ENCODE measurements around the gene JAZF1.

The JAZF1 gene

GRCh38 chr7:28070297-28071055, 110.1 kb downstream of the JAZF1 start:
- no peak overlapping the region for H3K4me3 ChIP-seq (replicated peaks; ENCODE audit: insufficient read depth, low read length)
- DNase-seq (ENCODE audit: low read depth in 1 of 2, low spot score in 1 of 2): no peak
- TF ChIP-seq SPI1 (IDR thresholded peaks at IDR 0.05; ENCODE audit: borderline replicate concordance, low read depth) (no peak), POLR2AphosphoS5 (IDR thresholded peaks at IDR 0.05; ENCODE audit: low read depth) (no peak), GABPA (IDR thresholded peaks at IDR 0.05; ENCODE audit: low read depth) (no peak), REST (IDR thresholded peaks at IDR 0.05; ENCODE audit: insufficient replicate concordance, low read depth) (no peak)
- TF ChIP-seq, protein P1, sequence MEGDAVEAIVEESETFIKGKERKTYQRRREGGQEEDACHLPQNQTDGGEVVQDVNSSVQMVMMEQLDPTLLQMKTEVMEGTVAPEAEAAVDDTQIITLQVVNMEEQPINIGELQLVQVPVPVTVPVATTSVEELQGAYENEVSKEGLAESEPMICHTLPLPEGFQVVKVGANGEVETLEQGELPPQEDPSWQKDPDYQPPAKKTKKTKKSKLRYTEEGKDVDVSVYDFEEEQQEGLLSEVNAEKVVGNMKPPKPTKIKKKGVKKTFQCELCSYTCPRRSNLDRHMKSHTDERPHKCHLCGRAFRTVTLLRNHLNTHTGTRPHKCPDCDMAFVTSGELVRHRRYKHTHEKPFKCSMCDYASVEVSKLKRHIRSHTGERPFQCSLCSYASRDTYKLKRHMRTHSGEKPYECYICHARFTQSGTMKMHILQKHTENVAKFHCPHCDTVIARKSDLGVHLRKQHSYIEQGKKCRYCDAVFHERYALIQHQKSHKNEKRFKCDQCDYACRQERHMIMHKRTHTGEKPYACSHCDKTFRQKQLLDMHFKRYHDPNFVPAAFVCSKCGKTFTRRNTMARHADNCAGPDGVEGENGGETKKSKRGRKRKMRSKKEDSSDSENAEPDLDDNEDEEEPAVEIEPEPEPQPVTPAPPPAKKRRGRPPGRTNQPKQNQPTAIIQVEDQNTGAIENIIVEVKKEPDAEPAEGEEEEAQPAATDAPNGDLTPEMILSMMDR (IDR thresholded peaks at IDR 0.05; ENCODE audit: insufficient read depth, low read length): no peak
- no peaks in the 10 kb centered on the region for H3K27me3 ChIP-seq (ENCODE audit: insufficient read depth, poor library complexity, severe bottlenecking)
- H3K27ac ChIP-seq (replicated peaks): no peak overlapping the region

- no peak overlapping the region for H3K4me3 ChIP-seq (replicated peaks; ENCODE audit: insufficient read depth, low read length)
- H3K27me3 ChIP-seq (ENCODE audit: insufficient read depth, poor library complexity, severe bottlenecking): no peaks in the 10 kb centered on the region
- H3K27ac ChIP-seq (replicated peaks): no peak overlapping the region
- TF ChIP-seq SPI1 (IDR thresholded peaks at IDR 0.05; ENCODE audit: borderline replicate concordance, low read depth): no peak
- TF ChIP-seq GABPA (IDR thresholded peaks at IDR 0.05; ENCODE audit: low read depth): no peak
- TF ChIP-seq, protein P1 (IDR thresholded peaks at IDR 0.05; ENCODE audit: insufficient read depth, low read length): no peak
- no peak for TF ChIP-seq POLR2AphosphoS5 (IDR thresholded peaks at IDR 0.05; ENCODE audit: low read depth)
- TF ChIP-seq REST (IDR thresholded peaks at IDR 0.05; ENCODE audit: insufficient replicate concordance, low read depth): no peak
- DNase-seq (ENCODE audit: low read depth in 1 of 2, low spot score in 1 of 2): no peak
Measured at GRCh38 chr7:28069807-28070206, 110.8 kb downstream of the JAZF1 start.

DNA sequence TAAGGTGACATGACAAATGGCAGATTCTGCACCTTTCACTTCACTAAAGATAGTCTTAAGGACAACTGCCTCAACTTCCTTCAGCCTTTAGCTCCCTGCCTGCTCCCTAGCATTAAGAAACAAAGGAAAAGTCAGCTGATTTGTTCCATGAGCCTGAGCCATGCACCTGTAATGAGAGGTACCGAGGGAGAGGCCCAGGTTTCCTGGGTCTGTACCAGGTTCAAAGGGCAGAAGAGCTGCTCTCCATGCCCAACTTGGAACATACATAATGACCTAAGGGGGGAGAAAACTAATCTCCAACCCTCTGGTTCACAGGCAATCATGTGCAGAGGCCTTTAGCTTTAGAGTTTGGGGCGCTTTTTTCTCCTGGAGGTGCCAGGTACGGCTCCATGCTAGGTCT, 111.2 kb downstream of the JAZF1 start:
- Histone ChIP-seq H3K27ac (replicated peaks) (no peak overlapping the region), H3K27me3 (ENCODE audit: insufficient read depth, poor library complexity, severe bottlenecking) (no peaks in the 10 kb centered on the region), H3K4me3 (replicated peaks; ENCODE audit: insufficient read depth, low read length) (no peak overlapping the region)
- no peak for DNase-seq (ENCODE audit: low read depth in 1 of 2, low spot score in 1 of 2)
- TF ChIP-seq SPI1 (IDR thresholded peaks at IDR 0.05; ENCODE audit: borderline replicate concordance, low read depth) (no peak), GABPA (IDR thresholded peaks at IDR 0.05; ENCODE audit: low read depth) (no peak), POLR2AphosphoS5 (IDR thresholded peaks at IDR 0.05; ENCODE audit: low read depth) (no peak), REST (IDR thresholded peaks at IDR 0.05; ENCODE audit: insufficient replicate concordance, low read depth) (no peak)
- TF ChIP-seq, protein P1 (IDR thresholded peaks at IDR 0.05; ENCODE audit: insufficient read depth, low read length): no peak

Measured in HL-60 (cell line).